OCI-LY1 (cell line): ENCODE measurements around the gene STS.

Experiments used
- CTCF ChIP-seq: fragments of 200-600 bp; sonication (generic), shearing (Covaris generic); IDR thresholded peaks from 2 replicates; pipeline ENCODE4 v1.5.1; 2017; ENCODE audit warnings: mild to moderate bottlenecking, antibody characterized with exemption, low read length, moderate library complexity, mixed read lengths
- EZH2 ChIP-seq: fragments of 200-600 bp; sonication (generic), shearing (Covaris generic); IDR thresholded peaks from 2 replicates; pipeline ENCODE4 v1.8.0; 2017; ENCODE audit warnings: borderline replicate concordance, mixed run types, mild to moderate bottlenecking, antibody characterized with exemption, low read length, moderate library complexity, mixed read lengths

GRCh38 chrX:7110821-7111276 is 36.7 kb upstream of the STS start:
- no peak for TF ChIP-seq CTCF
- no peak for TF ChIP-seq EZH2
